SK-N-SH (cell line): Measurements from ENCODE around the gene ZNF286A. TPM values are rescaled to one million over a fixed set of nuclear protein-coding genes. Genes with fewer than 3 reads are reported as not detected.
"Not testable (repeated sequence)": the region's sequence is repeated elsewhere in the genome, so short reads cannot be mapped to it uniquely, and the experiment has no call there.

ENCODE experiments used
- CTCF ChIA-PET: fragments of 300-600, 350-600 bp; formaldehyde crosslinking; extraction: SDS; loops from one replicate; lab custom pipeline; 2021; lab: Yijun Ruan, JAX
- POLR2A ChIA-PET: fragments of 350-600 bp; sonication (Branson Sonifier 250); formaldehyde crosslinking; extraction: SDS; loops from one replicate; lab custom pipeline; 2020; ENCODE audit warnings: antibody characterized with exemption, inconsistent platforms; lab: Yijun Ruan, JAX
- DNase-seq: peaks from one replicate; pipeline ENCODE4 v3.0.0; 2012
- H2AFZ ChIP-seq: fragments of 200-600 bp; sonication (generic); 2 replicates; pipeline ENCODE4 v1.8.1; 2016; ENCODE audit warnings: antibody characterized with exemption, mild to moderate bottlenecking, low read depth
- H3F3A ChIP-seq: fragments of 200-600 bp; sonication (generic); replicated peaks from 2 replicates; pipeline ENCODE3; 2016; ENCODE audit warnings: antibody characterized with exemption, mild to moderate bottlenecking; ENCODE audit not compliant: insufficient read depth
- H3K27ac ChIP-seq, 2 experiments: fragments of 200-500 bp in 1 of 2; fragments of 200-600 bp in 1 of 2; sonication (Bioruptor generic) in 1 of 2; sonication (generic), shearing (Covaris generic) in 1 of 2; 2 replicates each; pipeline versions ENCODE4 v1.5.1 to v1.6.1; 2014 to 2016; ENCODE audit warnings: low read depth in 2 of 2, inconsistent platforms in 1 of 2, low read length in 1 of 2, mild to moderate bottlenecking in 1 of 2, mixed read lengths in 1 of 2
- H3K27me3 ChIP-seq: fragments of 200-600 bp; sonication (generic), shearing (Covaris generic); 2 replicates; pipeline ENCODE4 v1.6.1; 2016; ENCODE audit warnings: mixed run types; ENCODE audit not compliant: insufficient read depth
- H3K36me3 ChIP-seq, 2 experiments: fragments of 200-500 bp in 1 of 2; fragments of 200-600 bp in 1 of 2; sonication (Bioruptor generic) in 1 of 2; sonication (generic) in 1 of 2; replicated peaks in 1 of 2; 2 replicates each; pipeline versions ENCODE3 to v1.5.1; 2014 to 2016; ENCODE audit warnings: low read length in 1 of 2, mild to moderate bottlenecking in 1 of 2; ENCODE audit not compliant: insufficient read depth in 2 of 2, control insufficient read depth in 1 of 2
- H3K4me1 ChIP-seq, 2 experiments: fragments of 200-500 bp in 1 of 2; fragments of 200-600 bp in 1 of 2; sonication (Bioruptor generic) in 1 of 2; sonication (generic), shearing (Covaris generic) in 1 of 2; 2 replicates each; pipeline versions ENCODE4 v1.5.1 to v1.6.1; 2014 to 2016; ENCODE audit warnings: low read depth in 1 of 2, low read length in 1 of 2, mixed run types in 1 of 2; ENCODE audit not compliant: insufficient read depth in 2 of 2, control insufficient read depth in 1 of 2
- H3K4me2 ChIP-seq: fragments of 200-600 bp; sonication (generic), shearing (Covaris generic); 2 replicates; pipeline ENCODE4 v1.6.1; 2017; ENCODE audit warnings: mixed run types
- H3K4me3 ChIP-seq, 2 experiments: fragments of 200-500 bp in 1 of 2; fragments of 200-600 bp in 1 of 2; sonication (Bioruptor generic) in 1 of 2; sonication (generic), shearing (Covaris generic) in 1 of 2; 2 replicates each; pipeline versions ENCODE4 v1.5.1 to v1.8.1; 2014 to 2016; ENCODE audit warnings: low read depth in 2 of 2, inconsistent platforms in 1 of 2, low read length in 1 of 2, mild to moderate bottlenecking in 1 of 2, mixed read lengths in 1 of 2, moderate library complexity in 1 of 2
- H3K79me2 ChIP-seq: fragments of 200-600 bp; sonication (generic); 2 replicates; pipeline ENCODE4 v1.8.1; 2017; ENCODE audit warnings: mild to moderate bottlenecking; ENCODE audit not compliant: insufficient read depth
- H3K9ac ChIP-seq: fragments of 200-600 bp; sonication (generic); 2 replicates; pipeline ENCODE4 v1.6.1; 2017; ENCODE audit warnings: mixed run types
- H3K9me2 ChIP-seq: fragments of 200-600 bp; sonication (generic); 2 replicates; pipeline ENCODE4 v1.6.1; 2017; ENCODE audit warnings: mixed run types
- H3K9me3 ChIP-seq: fragments of 200-600 bp; sonication (generic); 2 replicates; pipeline ENCODE4 v1.6.1; 2017; ENCODE audit warnings: mixed run types, mild to moderate bottlenecking, moderate library complexity
- H4K20me1 ChIP-seq: fragments of 200-600 bp; sonication (generic); 2 replicates; pipeline ENCODE4 v1.6.1; 2017; ENCODE audit warnings: mild to moderate bottlenecking, mixed run types; ENCODE audit not compliant: insufficient read depth
- WGBS: methylation state at CpG from one replicate; pipeline ENCODE4 v1.1.6; 2017; ENCODE audit warnings: low lambda C conversion rate; 5-methylcytosine and 5-hydroxymethylcytosine counted together
- polyA plus RNA-seq, 3 experiments: library from polyadenylated mRNA; depleted of rRNA; stranded (reverse); fragments of >200 nt; gene quantifications; 2 replicates each; pipeline ENCODE4 v1.2.3, GENCODE V29; 2012

Gene ZNF286A
- polyA plus RNA-seq, 1 of the 3 experiments (the other 2 are of a cell fraction), result 16.5 TPM

GRCh38 chr17:15687494-15687893 lies 12.1 kb upstream of the ZNF286A start:
- H3K27me3 ChIP-seq, CTCF ChIA-PET, H3F3A ChIP-seq, H3K9ac ChIP-seq, H3K9me2 ChIP-seq, H3K9me3 ChIP-seq, H4K20me1 ChIP-seq, POLR2A ChIA-PET, H3K4me3 ChIP-seq, DNase-seq, H3K36me3 ChIP-seq, H3K79me2 ChIP-seq, H2AFZ ChIP-seq, H3K4me2 ChIP-seq, H3K27ac ChIP-seq, H3K4me1 ChIP-seq: not testable (repeated sequence)
- 75% methylated on average over 1 of the region's 1 CpG for WGBS

GRCh38 chr17:15698967-15699366 lies 585 bp upstream of the ZNF286A start:
- H4K20me1 ChIP-seq, DNase-seq, H3K79me2 ChIP-seq, H3F3A ChIP-seq, H3K9me3 ChIP-seq, CTCF ChIA-PET, H3K27me3 ChIP-seq, H3K9me2 ChIP-seq, POLR2A ChIA-PET, H3K4me1 ChIP-seq: not testable (repeated sequence)
- Histone ChIP-seq H2AFZ (peak overlapping the region; percentile 91; the same call in 1 of the 2 replicates), H3K27ac (peak overlapping the region in 1 of 2 experiments; percentile 53; a peak in 2 of 4 replicates), H3K4me2 (peak overlapping the region; percentile 65; the same call in 1 of the 2 replicates), H3K4me3 (peak overlapping the region; percentile 36 to 63), H3K36me3 (peaks cover 3 to 15% of the 10 kb centered on the region in 2 experiments), H3K9ac (peak overlapping the region; percentile 67)
- 14% methylated on average over 3 of the region's 3 CpGs for WGBS

GRCh38 chr17:15699937-15700336 lies 385 bp downstream of the ZNF286A start:
- peak overlapping the region; percentile 72 for H3K9ac ChIP-seq
- peak overlapping the region; percentile 54 to 63 for H3K4me3 ChIP-seq
- peak overlapping the region in 1 of 2 experiments; percentile 50; a peak in 1 of 4 replicates for H3K27ac ChIP-seq
- H3K79me2 ChIP-seq, POLR2A ChIA-PET, CTCF ChIA-PET, H3K27me3 ChIP-seq, H3F3A ChIP-seq, H3K9me2 ChIP-seq, H3K4me1 ChIP-seq, DNase-seq, H2AFZ ChIP-seq, H3K9me3 ChIP-seq, H4K20me1 ChIP-seq: not testable (repeated sequence)
- peaks cover 3 to 17% of the 10 kb centered on the region in 2 experiments for H3K36me3 ChIP-seq
- peak overlapping the region; percentile 65 for H3K4me2 ChIP-seq
- no CpG with 5 or more reads among the region's 21 CpGs for WGBS

GRCh38 chr17:15704239-15704638 lies 4.7 kb downstream of the ZNF286A start:
- DNase-seq, H3K27ac ChIP-seq, H3K79me2 ChIP-seq, POLR2A ChIA-PET, CTCF ChIA-PET, H3K9ac ChIP-seq, H3K9me2 ChIP-seq, H3K4me3 ChIP-seq, H3K4me1 ChIP-seq, H3K4me2 ChIP-seq, H4K20me1 ChIP-seq, H3K27me3 ChIP-seq, H3F3A ChIP-seq, H2AFZ ChIP-seq: not testable (repeated sequence)
- Histone ChIP-seq H3K36me3 (peaks cover 37 to 60% of the 10 kb centered on the region in 2 experiments), H3K9me3 (peaks cover 29% of the 10 kb centered on the region)
- 97% methylated on average over 17 of the region's 33 CpGs for WGBS

DNA sequence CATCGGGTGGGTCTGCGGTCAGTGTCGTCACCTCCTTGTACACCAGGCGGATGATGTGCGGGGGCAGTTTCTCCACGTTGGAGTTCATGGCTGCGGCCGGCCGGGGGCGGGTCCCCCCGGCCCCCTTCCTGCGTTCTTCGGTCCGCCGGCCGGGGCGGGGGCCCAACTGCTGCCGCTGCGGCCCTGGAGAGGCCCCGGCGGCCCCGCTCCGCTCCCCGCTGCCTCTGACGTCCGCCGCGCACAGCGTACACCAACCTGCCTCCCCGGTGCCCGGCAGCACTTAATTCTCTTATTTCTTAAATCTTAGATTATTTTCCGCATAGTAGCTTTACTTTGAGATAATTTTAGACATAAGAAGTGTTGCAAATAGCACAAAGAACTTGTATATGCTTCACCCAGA lies 5.3 kb downstream of the ZNF286A start:
- Histone ChIP-seq H3K9me3 (peaks cover 29% of the 10 kb centered on the region), H3K36me3 (peaks cover 37 to 66% of the 10 kb centered on the region in 2 experiments)
- WGBS, result 98% methylated on average over 30 of the region's 32 CpGs
- H2AFZ ChIP-seq, H3K9me2 ChIP-seq, H3K9ac ChIP-seq, H3K27me3 ChIP-seq, H3K4me1 ChIP-seq, H3F3A ChIP-seq, H3K4me2 ChIP-seq, H3K79me2 ChIP-seq, H4K20me1 ChIP-seq, CTCF ChIA-PET, H3K27ac ChIP-seq, POLR2A ChIA-PET, H3K4me3 ChIP-seq, DNase-seq: not testable (repeated sequence)

- H3K9me2 ChIP-seq, H3F3A ChIP-seq, H3K4me2 ChIP-seq, H3K27me3 ChIP-seq, H3K4me1 ChIP-seq, CTCF ChIA-PET, H3K9ac ChIP-seq, H4K20me1 ChIP-seq, H2AFZ ChIP-seq, H3K4me3 ChIP-seq, H3K79me2 ChIP-seq, DNase-seq, H3K27ac ChIP-seq, POLR2A ChIA-PET: not testable (repeated sequence)
- H3K36me3 ChIP-seq, result peaks cover 38 to 76% of the 10 kb centered on the region in 2 experiments
- peaks cover 34% of the 10 kb centered on the region for H3K9me3 ChIP-seq
- WGBS, result 95% methylated on average over 3 of the region's 3 CpGs
Measured at GRCh38 chr17:15708879-15709278, 9.3 kb downstream of the ZNF286A start.
